OCI-LY7 (cell line): Measurements from ENCODE around the gene ABCA8. TPM values are rescaled to one million over a fixed set of nuclear protein-coding genes. Genes with fewer than 3 reads are reported as not detected.
"Not testable (repeated sequence)": the region's sequence is repeated elsewhere in the genome, so short reads cannot be mapped to it uniquely, and the experiment has no call there.

ENCODE experiments used
- BruUV-seq: library from RNA; stranded (reverse); fragments of 400-500 nt; replicated peaks from 2 replicates; lab custom pipeline; 2021; lab: Mats Ljungman, UMichigan
- CTCF ChIA-PET: fragments of 300-600 bp; sonication (Branson Sonifier 250); formaldehyde crosslinking; loops from one replicate; lab custom pipeline; 2022; ENCODE audit warnings: antibody characterized with exemption; ENCODE audit not compliant: unreplicated experiment; lab: Charles Lee
- POLR2A ChIA-PET: fragments of 300-600 bp; sonication (Branson Sonifier 250); formaldehyde crosslinking; loops from one replicate; lab custom pipeline; 2022; ENCODE audit warnings: antibody characterized with exemption; lab: Charles Lee
- DNase-seq: peaks from one replicate; pipeline ENCODE4 v3.0.0-alpha.2; 2015; ENCODE audit warnings: low spot score
- H2AFZ ChIP-seq: fragments of 200-600 bp; sonication (generic), shearing (Covaris generic); 2 replicates; pipeline ENCODE4 v1.6.1; 2014; ENCODE audit warnings: mild to moderate bottlenecking, antibody characterized with exemption, low read length, moderate library complexity
- H3K27ac ChIP-seq: fragments of 200-600 bp; sonication (generic); 2 replicates; pipeline ENCODE4 v1.5.1; 2014; ENCODE audit warnings: mixed run types, low read depth, mild to moderate bottlenecking, moderate library complexity, low read length, inconsistent platforms; ENCODE audit not compliant: poor library complexity, severe bottlenecking
- H3K36me3 ChIP-seq: fragments of 200-600 bp; sonication (generic); 2 replicates; pipeline ENCODE4 v1.6.1; 2014; ENCODE audit warnings: mild to moderate bottlenecking, antibody characterized with exemption, low read length, moderate library complexity, mixed read lengths; ENCODE audit not compliant: insufficient read depth
- H3K4me1 ChIP-seq: fragments of 200-600 bp; sonication (generic); 2 replicates; pipeline ENCODE4 v1.5.1; 2014; ENCODE audit warnings: mild to moderate bottlenecking, low read length; ENCODE audit not compliant: insufficient read depth, poor library complexity, severe bottlenecking
- H3K4me2 ChIP-seq: fragments of 200-600 bp; sonication (generic); 2 replicates; pipeline ENCODE4 v1.6.1; 2014; ENCODE audit warnings: mild to moderate bottlenecking, low read length
- H3K4me3 ChIP-seq: fragments of 200-600 bp; sonication (generic); 2 replicates; pipeline ENCODE4 v1.5.1; 2014; ENCODE audit warnings: mild to moderate bottlenecking, low read depth, low read length; ENCODE audit not compliant: poor library complexity, severe bottlenecking
- H3K79me2 ChIP-seq: fragments of 200-600 bp; sonication (generic); 2 replicates; pipeline ENCODE4 v1.6.1; 2016; ENCODE audit warnings: low read depth, mild to moderate bottlenecking, low read length, moderate library complexity, mixed read lengths; ENCODE audit not compliant: insufficient read depth
- H3K9me2 ChIP-seq: fragments of 200-600 bp; sonication (generic); 2 replicates; pipeline ENCODE4 v1.6.1; 2016; ENCODE audit warnings: mild to moderate bottlenecking, low read length, mixed read lengths; ENCODE audit not compliant: insufficient read depth
- H3K9me3 ChIP-seq: fragments of 200-600 bp; sonication (generic); 2 replicates; pipeline ENCODE4 v1.6.1; 2014; ENCODE audit warnings: mild to moderate bottlenecking, mixed run types, low read length, mixed read lengths
- H4K20me1 ChIP-seq: fragments of 200-600 bp; sonication (generic); 2 replicates; pipeline ENCODE4 v1.6.1; 2014; ENCODE audit warnings: mild to moderate bottlenecking, antibody characterized with exemption, low read length, moderate library complexity, mixed read lengths; ENCODE audit not compliant: insufficient read depth
- CTCF ChIP-seq: fragments of 200-600 bp; sonication (generic); conservative IDR thresholded peaks from 2 replicates; pipeline ENCODE4 v1.5.1; 2014; ENCODE audit warnings: mild to moderate bottlenecking, antibody characterized with exemption, low read length, moderate library complexity, mixed read lengths
- EZH2phosphoT487 ChIP-seq: fragments of 200-600 bp; sonication (generic); IDR thresholded peaks from 2 replicates; pipeline ENCODE4 v1.6.1; 2018; ENCODE audit warnings: low read depth, borderline replicate concordance, mild to moderate bottlenecking, mixed run types, antibody characterized with exemption, low read length, moderate library complexity, mixed read lengths
- intact Hi-C: fragments of 100-400 bp; cut with micrococcal nuclease; formaldehyde crosslinking; loops from one replicate; pipeline ENCODE4 v1.10.0; 2022; ENCODE audit not compliant: unreplicated experiment
- total RNA-seq, 2 experiments: library from RNA; depleted of rRNA in 1 of 2; stranded (reverse); fragments of >200 nt in 1 of 2; shearing (Covaris generic) in 1 of 2; gene quantifications; 2 replicates each; pipeline ENCODE4 v1.2.3, GENCODE V29; 2014 to 2022

Gene ABCA8
- total RNA-seq, 2 experiments from 2014 or later: not detected

GRCh38 chr17:68829211-68829610, 126.0 kb downstream of the ABCA8 start:
- H3K79me2 ChIP-seq: no peaks in the 10 kb centered on the region
- CTCF ChIA-PET: no interaction called here
- no peaks in the 10 kb centered on the region for H3K4me1 ChIP-seq
- H4K20me1 ChIP-seq: no peaks in the 10 kb centered on the region
- POLR2A ChIA-PET: no interaction called here
- no peak overlapping the region for H2AFZ ChIP-seq
- intact Hi-C loops: no loop called here
- TF ChIP-seq EZH2phosphoT487 (no peak), CTCF (no peak)
- DNase-seq: no peak
- H3K27ac ChIP-seq: no peak overlapping the region
- no peak overlapping the region for H3K4me3 ChIP-seq
- H3K9me2 ChIP-seq: no peaks in the 10 kb centered on the region
- H3K9me3 ChIP-seq: no peaks in the 10 kb centered on the region
- no peaks in the 10 kb centered on the region for H3K36me3 ChIP-seq
- no TSS peak for BruUV-seq
- no peak overlapping the region for H3K4me2 ChIP-seq

GRCh38 chr17:68824707-68825106, 130.5 kb downstream of the ABCA8 start:
- TF ChIP-seq CTCF: no peak
- TF ChIP-seq EZH2phosphoT487: no peak
- POLR2A ChIA-PET: interaction anchor here (0.7 kb wide), 1 partner anchor 17 kb away, joined by 3 read pairs; no protein-coding TSS in a partner anchor

GRCh38 chr17:68824185-68824584, 131.0 kb downstream of the ABCA8 start:
- H3K79me2 ChIP-seq, H3K4me3 ChIP-seq, DNase-seq, CTCF ChIA-PET, intact Hi-C loops, H3K9me2 ChIP-seq, H3K27ac ChIP-seq, H3K36me3 ChIP-seq, BruUV-seq, H3K4me2 ChIP-seq, H2AFZ ChIP-seq, H4K20me1 ChIP-seq, H3K4me1 ChIP-seq, H3K9me3 ChIP-seq: not testable (repeated sequence)
- POLR2A ChIA-PET: interaction anchor here (0.6 kb wide), 1 partner anchor 83 kb away, joined by 3 read pairs; no protein-coding TSS in a partner anchor

More at GRCh38 chr17:68824707-68825106, 130.5 kb downstream of the ABCA8 start:
- H3K79me2 ChIP-seq: no peaks in the 10 kb centered on the region
- no peak for DNase-seq
- CTCF ChIA-PET: no interaction called here
- intact Hi-C loops: no loop called here
- no peak overlapping the region for H3K27ac ChIP-seq
- no peaks in the 10 kb centered on the region for H3K9me3 ChIP-seq
- H3K4me3 ChIP-seq: no peak overlapping the region
- no peak overlapping the region for H3K4me2 ChIP-seq
- no peak overlapping the region for H2AFZ ChIP-seq
- H3K4me1 ChIP-seq: no peaks in the 10 kb centered on the region
- no TSS peak for BruUV-seq
- no peaks in the 10 kb centered on the region for H3K9me2 ChIP-seq
- H4K20me1 ChIP-seq: no peaks in the 10 kb centered on the region
- no peaks in the 10 kb centered on the region for H3K36me3 ChIP-seq
